ENCODE results near the gene RALGAPA2. TPM values are rescaled to one million over a fixed set of nuclear protein-coding genes. Genes with fewer than 3 reads are reported as not detected.
"Not testable (repeated sequence)": the region's sequence is repeated elsewhere in the genome, so short reads cannot be mapped to it uniquely, and the experiment has no call there.

The RALGAPA2 gene
- total RNA-seq, 1 donor from 2014 or later: 21.0 TPM

DNA sequence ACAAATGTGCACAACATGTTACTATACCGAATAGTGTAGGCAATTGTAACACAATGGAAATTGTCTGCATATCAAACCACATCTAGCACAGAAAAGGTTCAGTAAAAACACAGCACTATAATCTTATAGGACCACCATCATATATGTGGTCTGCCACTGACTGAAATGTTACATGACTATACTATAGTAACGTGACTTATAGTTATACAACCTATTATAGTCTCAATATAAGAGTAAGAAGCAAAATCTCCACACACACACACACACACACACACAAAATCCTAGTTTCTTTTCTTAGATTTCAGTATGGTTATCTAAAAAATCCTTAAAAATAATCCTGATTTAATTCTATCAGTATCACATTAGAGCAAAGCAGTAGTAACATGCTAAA, 164.6 kb downstream of the RALGAPA2 start:
- intact Hi-C loops (cut with micrococcal nuclease): no loop called here
- peaks cover 26% of the 10 kb centered on the region for H3K36me3 ChIP-seq
- TF ChIP-seq, protein P1, sequence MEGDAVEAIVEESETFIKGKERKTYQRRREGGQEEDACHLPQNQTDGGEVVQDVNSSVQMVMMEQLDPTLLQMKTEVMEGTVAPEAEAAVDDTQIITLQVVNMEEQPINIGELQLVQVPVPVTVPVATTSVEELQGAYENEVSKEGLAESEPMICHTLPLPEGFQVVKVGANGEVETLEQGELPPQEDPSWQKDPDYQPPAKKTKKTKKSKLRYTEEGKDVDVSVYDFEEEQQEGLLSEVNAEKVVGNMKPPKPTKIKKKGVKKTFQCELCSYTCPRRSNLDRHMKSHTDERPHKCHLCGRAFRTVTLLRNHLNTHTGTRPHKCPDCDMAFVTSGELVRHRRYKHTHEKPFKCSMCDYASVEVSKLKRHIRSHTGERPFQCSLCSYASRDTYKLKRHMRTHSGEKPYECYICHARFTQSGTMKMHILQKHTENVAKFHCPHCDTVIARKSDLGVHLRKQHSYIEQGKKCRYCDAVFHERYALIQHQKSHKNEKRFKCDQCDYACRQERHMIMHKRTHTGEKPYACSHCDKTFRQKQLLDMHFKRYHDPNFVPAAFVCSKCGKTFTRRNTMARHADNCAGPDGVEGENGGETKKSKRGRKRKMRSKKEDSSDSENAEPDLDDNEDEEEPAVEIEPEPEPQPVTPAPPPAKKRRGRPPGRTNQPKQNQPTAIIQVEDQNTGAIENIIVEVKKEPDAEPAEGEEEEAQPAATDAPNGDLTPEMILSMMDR (IDR thresholded peaks at IDR 0.05; ENCODE audit: borderline replicate concordance): no peak

DNA sequence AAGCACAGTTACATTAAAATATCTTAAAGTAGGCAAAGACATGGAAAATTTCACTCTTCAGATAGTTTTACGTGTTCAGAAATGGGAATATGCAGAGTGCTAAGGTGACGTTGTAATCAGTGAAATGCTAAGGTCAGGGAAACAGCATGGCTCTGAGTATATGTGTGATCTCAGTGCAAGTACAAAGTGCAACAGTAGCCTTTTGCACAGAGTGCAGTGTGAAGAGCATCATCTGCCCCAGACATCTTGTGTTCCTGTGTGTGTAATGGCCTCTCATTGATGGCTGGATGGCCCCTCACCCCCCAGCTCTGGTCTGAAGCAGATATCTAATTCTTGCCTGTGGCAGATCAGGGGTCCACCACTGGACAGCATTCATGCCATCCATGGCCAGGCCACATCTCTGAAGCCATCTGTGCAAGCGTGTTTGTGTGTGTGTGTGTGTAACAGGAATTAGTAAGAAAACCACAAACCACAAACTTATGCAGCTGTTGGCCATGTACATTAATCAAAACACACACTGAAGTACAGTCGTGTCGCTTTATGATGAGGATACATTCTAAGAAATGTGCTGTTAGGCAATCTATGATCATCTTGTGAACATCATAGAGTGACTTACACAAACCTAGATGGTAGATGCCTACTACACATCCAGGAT, 165.1 kb downstream of the RALGAPA2 start:
- H3K36me3 ChIP-seq: peaks cover 25% of the 10 kb centered on the region
- H3K4me3 ChIP-seq: no peak overlapping the region
- no peak for DNase-seq
- intact Hi-C loops (cut with micrococcal nuclease): no loop called here
- H3K9me3 ChIP-seq (replicated peaks): no peaks in the 10 kb centered on the region
- H3K4me1 ChIP-seq: no peaks in the 10 kb centered on the region
- no peaks in the 10 kb centered on the region for H3K27me3 ChIP-seq (ENCODE audit: low read depth)
- H3K27ac ChIP-seq (replicated peaks): no peak overlapping the region
- TF ChIP-seq, protein P1 (IDR thresholded peaks at IDR 0.05; ENCODE audit: borderline replicate concordance): no peak

More for the DNA sequence above, 164.6 kb downstream of the RALGAPA2 start:
- Histone ChIP-seq H3K4me3 (no peak overlapping the region), H3K27ac (replicated peaks) (no peak overlapping the region), H3K9me3 (replicated peaks) (no peaks in the 10 kb centered on the region), H3K4me1 (no peaks in the 10 kb centered on the region), H3K27me3 (ENCODE audit: low read depth) (no peaks in the 10 kb centered on the region)
- no peak for DNase-seq

DNA sequence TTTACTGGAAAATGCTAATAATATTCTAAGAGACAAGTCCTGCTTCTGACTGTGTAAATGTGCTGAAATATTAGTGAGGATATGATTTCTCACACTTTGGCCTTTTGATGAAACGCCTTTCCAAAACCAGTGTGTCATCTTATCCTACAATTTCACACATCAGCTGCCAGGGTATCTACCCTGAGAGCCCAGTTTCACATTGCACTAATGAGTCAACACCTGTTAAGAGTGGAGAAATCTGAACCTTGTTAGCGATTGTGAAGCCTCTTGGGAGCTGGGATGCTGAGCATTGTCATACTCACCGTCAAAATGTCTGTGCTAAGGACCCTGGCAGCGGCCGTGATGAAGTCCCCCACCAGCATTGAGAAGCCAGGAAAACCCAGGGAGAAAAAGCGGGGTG, 166.0 kb downstream of the RALGAPA2 start:
- Histone ChIP-seq H3K36me3 (peaks cover 25% of the 10 kb centered on the region), H3K27ac (replicated peaks) (no peak overlapping the region), H3K9me3 (replicated peaks) (no peaks in the 10 kb centered on the region), H3K4me1 (no peaks in the 10 kb centered on the region), H3K27me3 (ENCODE audit: low read depth) (no peaks in the 10 kb centered on the region), H3K4me3 (no peak overlapping the region)
- TF ChIP-seq, protein P1 (IDR thresholded peaks at IDR 0.05; ENCODE audit: borderline replicate concordance): no peak
- intact Hi-C loops (cut with micrococcal nuclease): no loop called here
- DNase-seq: no peak

DNA sequence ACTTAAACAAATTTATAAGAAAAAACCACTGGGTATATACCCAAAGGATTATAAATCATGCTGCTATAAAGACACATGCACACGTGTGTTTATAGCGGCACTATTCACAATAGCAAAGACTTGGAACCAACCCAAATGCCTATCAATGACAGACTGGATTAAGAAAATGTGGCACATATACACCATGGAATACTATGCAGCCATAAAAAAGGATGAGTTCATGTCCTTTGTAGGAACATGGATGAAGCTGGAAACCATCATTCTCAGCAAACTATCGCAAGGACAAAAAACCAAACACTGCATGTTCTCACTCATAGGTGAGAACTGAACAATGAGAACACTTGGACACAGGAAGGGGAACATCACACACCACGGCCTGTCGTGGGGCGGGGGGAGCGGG, 169.1 kb downstream of the RALGAPA2 start:
- DNase-seq; H3K27me3 ChIP-seq (ENCODE audit: low read depth); intact Hi-C loops (cut with micrococcal nuclease); H3K27ac ChIP-seq (replicated peaks); H3K9me3 ChIP-seq (replicated peaks); H3K4me1 ChIP-seq; H3K4me3 ChIP-seq: not testable (repeated sequence)
- H3K36me3 ChIP-seq: peaks cover 30% of the 10 kb centered on the region

DNA sequence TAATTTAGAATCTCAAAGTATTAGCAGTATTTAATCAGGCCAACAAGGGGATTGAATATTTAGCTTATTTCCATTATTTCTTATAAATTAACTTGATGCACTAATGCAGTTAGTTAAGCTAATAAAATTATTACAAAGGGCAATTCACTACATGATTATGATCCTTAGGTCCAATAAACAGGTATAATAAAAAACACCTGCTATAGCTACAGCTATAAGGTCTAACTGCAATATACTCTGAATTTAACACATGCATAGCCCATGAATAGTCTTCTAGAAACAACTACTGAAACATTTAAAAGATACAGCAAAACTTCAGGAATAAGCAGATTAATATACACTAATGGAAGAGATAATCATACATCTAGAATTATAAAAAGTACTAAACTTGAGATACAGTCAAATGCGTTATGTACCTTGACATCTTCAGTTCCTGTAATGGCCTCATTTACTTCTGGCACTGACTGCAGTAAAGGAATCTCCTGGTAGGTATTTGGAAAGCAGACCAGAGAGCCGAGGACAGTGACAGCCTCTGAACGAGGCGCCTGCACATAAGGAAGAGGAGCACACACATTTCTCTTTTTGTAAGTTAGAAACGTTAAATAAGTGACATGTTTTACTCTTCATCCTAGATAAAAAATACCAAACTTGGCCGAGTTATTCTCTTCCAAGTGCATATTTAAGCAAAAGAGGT, 176.1 kb downstream of the RALGAPA2 start:
- no peaks in the 10 kb centered on the region for H3K9me3 ChIP-seq (replicated peaks)
- no peaks in the 10 kb centered on the region for H3K4me1 ChIP-seq
- intact Hi-C loops (cut with micrococcal nuclease): no loop called here
- H3K4me3 ChIP-seq: no peak overlapping the region
- H3K36me3 ChIP-seq: peaks cover 18% of the 10 kb centered on the region
- no peak for DNase-seq
- H3K27me3 ChIP-seq (ENCODE audit: low read depth): no peaks in the 10 kb centered on the region
- TF ChIP-seq, protein P1 (IDR thresholded peaks at IDR 0.05; ENCODE audit: borderline replicate concordance): no peak
- no peak overlapping the region for H3K27ac ChIP-seq (replicated peaks)

DNA sequence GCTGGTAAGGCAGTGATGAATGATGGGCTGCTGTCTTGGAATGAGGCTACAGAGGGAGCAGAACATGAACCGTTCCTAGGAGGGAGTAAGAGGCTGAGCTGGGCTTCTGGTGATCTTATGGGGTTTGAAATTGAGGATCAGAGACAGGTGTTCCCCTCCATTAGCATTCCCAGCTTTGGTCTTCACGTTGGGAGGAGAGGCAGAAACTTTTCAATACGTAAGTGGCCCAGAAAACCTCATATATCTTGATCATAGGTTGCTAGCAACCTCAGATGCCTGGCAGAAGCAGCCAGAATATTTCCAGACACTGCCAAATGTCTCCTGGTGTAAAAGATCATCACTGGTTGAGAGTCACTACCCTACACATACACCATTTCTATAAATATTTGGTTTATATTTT, 177.4 kb downstream of the RALGAPA2 start:
- Histone ChIP-seq H3K4me3 (no peak overlapping the region), H3K27me3 (ENCODE audit: low read depth) (no peaks in the 10 kb centered on the region), H3K36me3 (peaks cover 32% of the 10 kb centered on the region), H3K9me3 (replicated peaks) (no peaks in the 10 kb centered on the region), H3K4me1 (peaks cover 9% of the 10 kb centered on the region), H3K27ac (replicated peaks) (no peak overlapping the region)
- DNase-seq: no peak
- intact Hi-C loops (cut with micrococcal nuclease): no loop called here
- TF ChIP-seq, protein P1 (IDR thresholded peaks at IDR 0.05; ENCODE audit: borderline replicate concordance): no peak
